ENCODE data around the gene CYLD. TPM values are rescaled to one million over a fixed set of nuclear protein-coding genes. Genes with fewer than 3 reads are reported as not detected.
A peak's percentile ranks its signal among the peaks of the same experiment; 100 is the strongest.

The CYLD gene
- 10 to 100 TPM; 65.4 to 89.0 (median 75.8) TPM for polyA plus RNA-seq (ENCODE audit: low read depth in 6 of 6)

DNA sequence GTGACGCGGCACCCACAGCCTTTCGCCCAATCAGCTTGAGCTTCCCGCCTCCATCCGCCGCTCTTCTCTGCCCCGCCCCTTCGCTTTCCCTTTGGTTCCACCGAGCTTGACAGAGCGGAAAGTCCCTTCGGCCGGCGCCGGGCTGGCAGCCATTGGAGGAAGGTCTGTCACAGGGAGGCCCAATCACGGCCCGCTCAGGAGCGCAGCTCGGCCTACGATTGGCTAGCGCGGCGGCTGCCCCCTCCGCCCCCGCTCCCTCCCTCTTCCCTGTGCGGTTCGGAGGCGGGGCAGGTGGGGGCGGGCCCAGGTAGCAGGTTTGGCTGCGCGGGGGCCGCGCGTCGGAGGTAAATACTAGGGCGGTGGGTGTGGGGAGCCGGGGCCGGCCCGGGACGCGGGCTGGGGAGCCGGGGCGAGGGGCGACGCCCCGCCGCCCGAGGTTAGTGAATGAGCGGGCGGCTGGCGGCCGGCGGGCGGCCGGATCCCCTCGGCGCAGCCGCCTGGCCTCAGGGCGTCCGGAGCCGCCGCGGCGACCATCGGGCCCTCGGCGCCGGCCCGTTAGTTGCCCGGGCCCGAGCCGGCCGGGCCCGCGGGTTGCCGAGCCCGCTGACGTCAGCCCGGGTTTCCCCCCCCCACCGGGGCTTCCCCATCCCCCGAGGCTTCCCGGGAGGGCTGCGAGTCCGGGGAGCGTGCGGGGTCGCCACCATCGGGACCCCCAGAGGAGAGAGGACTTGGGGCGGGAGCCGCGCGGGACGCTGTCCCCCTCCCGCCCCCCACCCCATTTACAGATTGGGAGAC is at the start of gene CYLD:
Gene CYLD, plus strand, starts transcription at position 306 of the 795 bp plus-strand sequence. CDS start 7,613 bp downstream, outside the sequence.
- ATAC-seq (ENCODE audit: low read depth in 2 of 2): peak; percentile 81 to 84
- no peaks in the 10 kb centered on the region for H3K27me3 Mint-ChIP-seq
- H3K9me3 Mint-ChIP-seq: no peaks in the 10 kb centered on the region
- peak within 1 kb of the TSS; percentile 95 to 100 (median 98) for H3K27ac Mint-ChIP-seq
- H3K4me3 Mint-ChIP-seq: peak within 1 kb of the TSS; percentile 79 to 98 (median 95)
- peaks cover 46 to 52% (median 48%) of the 10 kb centered on the region in 3 donors for H3K4me1 Mint-ChIP-seq
- peaks cover 12 to 13% of the 10 kb centered on the region in 2 donors for H3K36me3 Mint-ChIP-seq
- peak; percentile 99 for DNase-seq

DNA sequence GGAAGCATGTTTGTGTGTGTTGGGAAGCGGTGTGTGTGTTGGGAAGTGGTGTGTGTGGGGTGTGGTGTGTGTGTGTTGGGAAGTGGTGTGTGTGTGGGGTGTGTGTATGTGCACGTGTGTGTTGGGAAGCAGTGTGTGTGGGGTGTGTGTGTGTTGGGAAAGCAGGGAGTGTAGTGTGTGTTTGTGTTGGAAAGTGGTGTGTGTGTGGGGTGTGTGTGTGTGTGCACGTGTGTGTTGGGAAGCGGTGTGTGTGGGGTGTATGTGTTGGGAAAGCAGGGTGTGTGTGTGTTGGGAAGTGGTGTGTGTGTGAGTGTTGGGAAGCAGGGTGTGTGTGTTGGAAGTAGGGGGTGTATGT is 49.3 kb upstream of the CYLD start:
- peaks cover 35 to 40% (median 39%) of the 10 kb centered on the region in 3 donors for H3K4me1 Mint-ChIP-seq

GRCh38 chr16:50692999-50693781 is 48.7 kb upstream of the CYLD start, which contains the start of gene NOD2:
Gene NOD2 (plus strand): TSS chr16:50693606. CDS start chr16:50699496, 5,890 bp downstream.
- ATAC-seq (ENCODE audit: low read depth in 2 of 2): peak; percentile 57 to 63
- Mint-ChIP-seq H3K27me3 (peaks cover 10 to 26% (median 23%) of the 10 kb centered on the region in 3 donors), H3K9me3 (no peaks in the 10 kb centered on the region), H3K27ac (peak within 1 kb of the TSS; percentile 16 to 91 (median 70)), H3K4me3 (peak within 1 kb of the TSS; percentile 71 to 92 (median 80)), H3K4me1 (peaks cover 40 to 46% (median 44%) of the 10 kb centered on the region in 3 donors), H3K36me3 (peaks cover 0 to 10% of the 10 kb centered on the region in 2 donors)
- no peak for DNase-seq

More for the DNA sequence above, 49.3 kb upstream of the CYLD start:
- Mint-ChIP-seq H3K4me3 (peak overlapping the region in 7 of 8 donors; percentile 64 to 91 (median 76)), H3K36me3 (peaks cover 0 to 10% of the 10 kb centered on the region in 2 donors), H3K27ac (peak overlapping the region in 2 of 6 donors; percentile 46 to 65), H3K9me3 (no peaks in the 10 kb centered on the region), H3K27me3 (peaks cover 10 to 26% (median 23%) of the 10 kb centered on the region in 3 donors)
- no peak for DNase-seq
- no peak for ATAC-seq (ENCODE audit: low read depth in 2 of 2)

DNA sequence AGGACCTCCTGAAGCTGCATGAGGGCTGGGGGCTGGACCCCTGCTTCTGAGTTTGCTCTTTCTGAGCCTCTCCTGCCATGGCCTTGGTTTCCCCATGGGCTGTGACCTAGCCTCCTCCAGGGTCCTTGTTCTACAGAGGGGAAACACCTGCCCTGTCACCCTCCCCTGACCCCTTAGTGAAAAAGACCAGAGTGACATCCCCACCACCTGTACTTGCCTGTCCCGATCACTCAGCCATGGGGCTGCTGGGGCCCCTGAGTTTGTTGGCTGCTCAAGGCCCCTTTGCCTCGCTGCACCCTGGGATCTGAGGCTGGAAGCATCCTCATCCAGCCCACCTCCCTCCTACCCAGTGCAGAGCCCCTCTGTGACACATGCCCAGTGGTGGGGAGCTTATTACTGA is 47.7 kb upstream of the CYLD start:
- H3K4me3 Mint-ChIP-seq: peak overlapping the region; percentile 22 to 92 (median 80)
- no peaks in the 10 kb centered on the region for H3K9me3 Mint-ChIP-seq
- peak overlapping the region in 5 of 6 donors; percentile 16 to 91 (median 54) for H3K27ac Mint-ChIP-seq
- no peak for ATAC-seq (ENCODE audit: low read depth in 2 of 2)
- DNase-seq: no peak
- H3K27me3 Mint-ChIP-seq: peaks cover 10 to 26% (median 23%) of the 10 kb centered on the region in 3 donors
- H3K4me1 Mint-ChIP-seq: peaks cover 44 to 55% (median 47%) of the 10 kb centered on the region in 3 donors
- peaks cover 0 to 10% of the 10 kb centered on the region in 2 donors for H3K36me3 Mint-ChIP-seq

- no peak for DNase-seq
- H3K4me3 Mint-ChIP-seq: peak overlapping the region in 4 of 8 donors; percentile 22 to 57 (median 26)
- H3K9me3 Mint-ChIP-seq: no peaks in the 10 kb centered on the region
- no peak for ATAC-seq (ENCODE audit: low read depth in 2 of 2)
- H3K36me3 Mint-ChIP-seq: peaks cover 0 to 10% of the 10 kb centered on the region in 2 donors
- H3K27ac Mint-ChIP-seq: peak overlapping the region in 2 of 6 donors; percentile 29 to 85
- H3K27me3 Mint-ChIP-seq: peaks cover 10 to 26% (median 23%) of the 10 kb centered on the region in 3 donors
- H3K4me1 Mint-ChIP-seq: peaks cover 44 to 61% (median 52%) of the 10 kb centered on the region in 3 donors
Observed at GRCh38 chr16:50695017-50696000, 46.6 kb upstream of the CYLD start.

- peaks cover 6 to 26% (median 23%) of the 10 kb centered on the region in 3 donors for H3K27me3 Mint-ChIP-seq
- H3K4me1 Mint-ChIP-seq: peaks cover 44 to 61% (median 52%) of the 10 kb centered on the region in 3 donors
- no peaks in the 10 kb centered on the region for H3K9me3 Mint-ChIP-seq
- DNase-seq (no peak), ATAC-seq (ENCODE audit: low read depth in 2 of 2) (no peak)
- peak overlapping the region in 3 of 8 donors; percentile 1 to 54 (median 40) for H3K4me3 Mint-ChIP-seq
- peak overlapping the region in 4 of 6 donors; percentile 39 to 44 (median 42) for H3K27ac Mint-ChIP-seq
- H3K36me3 Mint-ChIP-seq: peaks cover 0 to 10% of the 10 kb centered on the region in 2 donors
Observed at GRCh38 chr16:50696126-50696525, 45.8 kb upstream of the CYLD start.

DNA sequence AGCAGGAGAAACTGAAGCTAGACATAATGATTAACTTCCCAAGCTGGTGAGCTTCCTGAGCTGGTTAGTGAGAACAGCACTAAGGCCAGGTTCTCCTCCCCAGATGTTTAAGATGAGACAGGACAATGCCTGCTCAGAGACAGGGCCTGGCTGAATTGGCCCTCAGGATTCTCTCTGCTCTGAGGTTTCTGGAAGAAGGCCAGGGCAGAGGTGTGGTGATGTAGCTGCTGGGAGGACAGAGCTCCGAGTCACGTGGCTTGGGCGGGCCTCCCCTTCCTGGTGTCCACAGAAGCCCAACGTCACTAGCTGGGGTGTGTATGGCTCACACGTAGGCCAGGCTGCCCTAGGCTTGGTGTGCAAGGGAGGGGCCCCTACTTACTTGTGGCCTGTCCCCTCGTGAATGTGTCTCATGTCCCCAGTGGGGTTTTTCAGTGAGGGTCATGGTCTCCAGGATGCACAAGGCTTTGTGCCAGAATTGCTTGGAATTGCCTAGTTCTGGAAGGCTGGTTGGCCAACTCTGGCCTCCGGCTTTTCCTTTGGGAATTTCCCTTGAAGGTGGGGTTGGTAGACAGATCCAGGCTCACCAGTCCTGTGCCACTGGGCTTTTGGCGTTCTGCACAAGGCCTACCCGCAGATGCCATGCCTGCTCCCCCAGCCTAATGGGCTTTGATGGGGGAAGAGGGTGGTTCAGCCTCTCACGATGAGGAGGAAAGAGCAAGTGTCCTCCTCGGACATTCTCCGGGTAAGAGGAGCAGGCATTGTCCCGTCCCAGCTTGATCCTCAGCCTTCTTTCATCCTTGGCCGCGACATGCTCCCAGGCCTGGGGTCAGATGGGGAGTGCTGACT is 45.1 kb upstream of the CYLD start:
- DNase-seq (no peak), ATAC-seq (ENCODE audit: low read depth in 2 of 2) (no peak)
- Mint-ChIP-seq H3K4me3 (peak overlapping the region in 3 of 8 donors; percentile 1 to 88 (median 54)), H3K4me1 (peaks cover 44 to 61% (median 52%) of the 10 kb centered on the region in 3 donors), H3K9me3 (no peaks in the 10 kb centered on the region), H3K27ac (peak overlapping the region in 3 of 6 donors; percentile 44 to 86 (median 77)), H3K36me3 (peaks cover 0 to 10% of the 10 kb centered on the region in 2 donors), H3K27me3 (peaks cover 5 to 26% (median 23%) of the 10 kb centered on the region in 3 donors)

DNA sequence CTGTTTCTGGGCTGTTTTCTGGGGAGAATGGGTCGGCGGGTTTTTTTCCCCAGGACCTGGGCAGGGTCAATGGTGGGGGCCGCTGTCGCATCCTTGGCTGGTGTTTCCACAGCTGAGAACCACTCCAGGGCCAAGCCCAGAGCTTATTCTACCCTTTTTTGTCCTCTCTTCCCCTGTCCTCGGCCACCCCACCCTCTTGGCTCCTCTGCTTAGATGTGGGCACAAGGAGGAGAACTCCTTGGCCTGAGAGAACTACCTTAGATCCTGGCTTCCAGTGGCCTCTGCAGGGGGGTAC is 44.5 kb upstream of the CYLD start:
- H3K9me3 Mint-ChIP-seq: no peaks in the 10 kb centered on the region
- no peak for DNase-seq
- peak overlapping the region in 5 of 6 donors; percentile 51 to 91 (median 86) for H3K27ac Mint-ChIP-seq
- H3K36me3 Mint-ChIP-seq: peaks cover 0 to 8% of the 10 kb centered on the region in 2 donors
- peaks cover under 1 to 23% (median 20%) of the 10 kb centered on the region in 3 donors for H3K27me3 Mint-ChIP-seq
- no peak for ATAC-seq (ENCODE audit: low read depth in 2 of 2)
- H3K4me3 Mint-ChIP-seq: peak overlapping the region in 6 of 8 donors; percentile 64 to 89 (median 84)
- peaks cover 42 to 59% (median 50%) of the 10 kb centered on the region in 3 donors for H3K4me1 Mint-ChIP-seq

- peak; percentile 64 to 69 for ATAC-seq (ENCODE audit: low read depth in 2 of 2)
- peaks cover 0 to 15% (median 13%) of the 10 kb centered on the region in 3 donors for H3K27me3 Mint-ChIP-seq
- H3K4me3 Mint-ChIP-seq: peak overlapping the region; percentile 64 to 89 (median 84)
- H3K36me3 Mint-ChIP-seq: peaks cover 0 to under 1% of the 10 kb centered on the region in 2 donors
- H3K4me1 Mint-ChIP-seq: peaks cover 34 to 51% (median 42%) of the 10 kb centered on the region in 3 donors
- H3K27ac Mint-ChIP-seq: peak overlapping the region; percentile 51 to 91 (median 86)
- no peak for DNase-seq
- H3K9me3 Mint-ChIP-seq: peaks cover 0 to 1% (median 0%) of the 10 kb centered on the region in 7 donors
Observed at GRCh38 chr16:50697881-50698767, 43.8 kb upstream of the CYLD start.

- H3K4me3 Mint-ChIP-seq: peak overlapping the region in 3 of 8 donors; percentile 23 to 59 (median 29)
- H3K27ac Mint-ChIP-seq: peak overlapping the region in 1 of 6 donors; percentile 44
- H3K36me3 Mint-ChIP-seq: peaks cover 8% of the 10 kb centered on the region in 2 donors
- peaks cover 2 to 14% (median 9%) of the 10 kb centered on the region in 7 donors for H3K9me3 Mint-ChIP-seq
- DNase-seq (no peak), ATAC-seq (ENCODE audit: low read depth in 2 of 2) (no peak)
- peaks cover 0 to 7% (median 5%) of the 10 kb centered on the region in 3 donors for H3K27me3 Mint-ChIP-seq
- H3K4me1 Mint-ChIP-seq: peaks cover 24 to 42% (median 32%) of the 10 kb centered on the region in 3 donors
Observed at GRCh38 chr16:50699326-50700159, 42.3 kb upstream of the CYLD start.
